NCI-H2227 (cell line): ENCODE results near the gene ALG10.
A peak's percentile ranks its signal among the peaks of the same experiment; 100 is the strongest.
"Not testable (repeated sequence)": the region's sequence is repeated elsewhere in the genome, so short reads cannot be mapped to it uniquely, and the experiment has no call there.

Source experiments
- DNase-seq: peaks from one replicate; lab custom pipeline; 2025; ENCODE audit not compliant: unreplicated experiment; lab: John Stamatoyannopoulos, UW

ALG10 gene

GRCh38 chr12:34022079-34022830 is at the start of gene ALG10:
TSS of gene ALG10 (plus strand) at chr12:34022496. CDS start at chr12:34022600, 104 bp downstream.
- peak; percentile 96 for DNase-seq

GRCh38 chr12:33972884-33973283 is 49.4 kb upstream of the ALG10 start:
- not testable (repeated sequence) for DNase-seq

- DNase-seq = no peak
These were observed 44.4 kb upstream of the ALG10 start for GRCh38 chr12:33977887-33978286.

GRCh38 chr12:33988197-33988805 is 34.0 kb upstream of the ALG10 start:
- DNase-seq = no peak

GRCh38 chr12:33988913-33989312 is 33.4 kb upstream of the ALG10 start:
- DNase-seq = no peak

GRCh38 chr12:33994857-33995808 is 27.2 kb upstream of the ALG10 start:
- DNase-seq = no peak

GRCh38 chr12:34008835-34009234 is 13.5 kb upstream of the ALG10 start:
- not testable (repeated sequence) for DNase-seq

GRCh38 chr12:34016361-34016760 is 5.9 kb upstream of the ALG10 start:
- DNase-seq = no peak

- DNase-seq = no peak
These were observed 1.2 kb upstream of the ALG10 start for GRCh38 chr12:34021071-34021470.

- DNase-seq = not testable (repeated sequence)
These were observed 5.4 kb downstream of the ALG10 start for GRCh38 chr12:34027661-34028060.

- DNase-seq = no peak
These were observed 8.3 kb downstream of the ALG10 start for GRCh38 chr12:34030591-34030990.

- no peak for DNase-seq
These were observed 11.5 kb downstream of the ALG10 start for GRCh38 chr12:34033628-34034296.

GRCh38 chr12:34038357-34038756 is 16.1 kb downstream of the ALG10 start:
- not testable (repeated sequence) for DNase-seq

- DNase-seq = no peak
These were observed 24.3 kb downstream of the ALG10 start for GRCh38 chr12:34046570-34046969.

GRCh38 chr12:34047855-34048254 is 25.6 kb downstream of the ALG10 start:
- DNase-seq = not testable (repeated sequence)

- DNase-seq = no peak
These were observed 26.4 kb downstream of the ALG10 start for GRCh38 chr12:34048714-34049113.

- no peak for DNase-seq
These were observed 29.2 kb downstream of the ALG10 start for GRCh38 chr12:34051486-34051885.

GRCh38 chr12:34054938-34055337 is 32.6 kb downstream of the ALG10 start:
- DNase-seq = no peak
